ENCODE results near the gene TARS1. TPM values are rescaled to one million over a fixed set of nuclear protein-coding genes. Genes with fewer than 3 reads are reported as not detected.
A peak's percentile ranks its signal among the peaks of the same experiment; 100 is the strongest.

The TARS1 gene
- total RNA-seq, 1 donor from 2014 or later, result 163 TPM

DNA sequence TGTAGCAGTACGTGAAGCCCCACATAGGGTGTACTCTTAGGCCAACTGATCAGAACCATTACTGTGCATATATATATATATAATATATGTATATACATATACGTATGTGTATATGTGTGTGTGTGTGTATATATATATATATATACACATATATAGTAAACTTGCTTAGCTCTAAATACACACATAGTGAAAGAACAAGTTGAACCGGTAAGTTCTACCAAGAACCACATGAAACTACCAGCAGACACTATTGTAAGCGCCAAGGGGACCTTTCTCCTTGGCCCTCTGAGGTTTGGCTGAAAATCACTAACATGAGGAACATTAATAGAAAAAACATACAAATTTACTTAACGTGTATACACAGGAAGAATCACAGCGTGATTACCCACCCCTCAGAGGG is 1.8 kb upstream of the TARS1 start:
- Mint-ChIP-seq H3K27ac (ENCODE audit: unreplicated experiment) (no peak overlapping the region), H3K4me3 (ENCODE audit: unreplicated experiment) (no peak overlapping the region), H3K9me3 (ENCODE audit: unreplicated experiment) (no peaks in the 10 kb centered on the region), H3K36me3 (ENCODE audit: low read depth, unreplicated experiment) (no peaks in the 10 kb centered on the region), H3K27me3 (ENCODE audit: unreplicated experiment) (no peaks in the 10 kb centered on the region), H3K4me1 (ENCODE audit: unreplicated experiment) (peaks cover 11% of the 10 kb centered on the region)
- TF ChIP-seq, protein P1, sequence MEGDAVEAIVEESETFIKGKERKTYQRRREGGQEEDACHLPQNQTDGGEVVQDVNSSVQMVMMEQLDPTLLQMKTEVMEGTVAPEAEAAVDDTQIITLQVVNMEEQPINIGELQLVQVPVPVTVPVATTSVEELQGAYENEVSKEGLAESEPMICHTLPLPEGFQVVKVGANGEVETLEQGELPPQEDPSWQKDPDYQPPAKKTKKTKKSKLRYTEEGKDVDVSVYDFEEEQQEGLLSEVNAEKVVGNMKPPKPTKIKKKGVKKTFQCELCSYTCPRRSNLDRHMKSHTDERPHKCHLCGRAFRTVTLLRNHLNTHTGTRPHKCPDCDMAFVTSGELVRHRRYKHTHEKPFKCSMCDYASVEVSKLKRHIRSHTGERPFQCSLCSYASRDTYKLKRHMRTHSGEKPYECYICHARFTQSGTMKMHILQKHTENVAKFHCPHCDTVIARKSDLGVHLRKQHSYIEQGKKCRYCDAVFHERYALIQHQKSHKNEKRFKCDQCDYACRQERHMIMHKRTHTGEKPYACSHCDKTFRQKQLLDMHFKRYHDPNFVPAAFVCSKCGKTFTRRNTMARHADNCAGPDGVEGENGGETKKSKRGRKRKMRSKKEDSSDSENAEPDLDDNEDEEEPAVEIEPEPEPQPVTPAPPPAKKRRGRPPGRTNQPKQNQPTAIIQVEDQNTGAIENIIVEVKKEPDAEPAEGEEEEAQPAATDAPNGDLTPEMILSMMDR (IDR thresholded peaks at IDR 0.05; ENCODE audit: unreplicated experiment), result no peak
- no peak for DNase-seq (ENCODE audit: low spot score)

DNA sequence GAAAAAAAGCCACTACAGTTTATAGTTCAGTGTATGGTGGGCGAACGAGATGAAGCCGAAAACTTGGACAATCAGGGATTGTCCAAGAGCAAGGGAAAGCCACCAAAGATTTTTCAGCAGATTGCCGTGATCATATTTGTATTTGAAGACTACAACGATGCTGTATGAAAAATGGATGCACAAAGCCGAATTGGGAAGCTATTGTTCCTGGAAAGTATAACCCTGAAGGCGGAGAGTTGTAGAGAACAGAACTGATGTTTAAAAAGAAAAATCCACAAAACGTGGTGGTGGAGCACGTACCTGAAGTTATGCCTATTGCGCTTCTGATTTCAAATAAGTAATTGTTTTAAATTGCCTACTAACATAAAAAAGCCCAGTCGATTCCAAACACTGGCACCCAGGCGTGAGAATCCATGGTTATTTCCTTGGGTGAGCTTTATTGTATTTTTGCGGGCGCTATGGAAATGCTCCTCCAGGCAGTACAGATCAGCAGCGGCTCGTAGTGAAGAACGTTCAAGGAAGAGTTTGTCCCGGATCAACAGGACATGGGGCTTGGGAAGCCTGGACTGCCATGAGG is 772 bp upstream of the TARS1 start:
- peaks cover under 1% of the 10 kb centered on the region for H3K36me3 Mint-ChIP-seq (ENCODE audit: low read depth, unreplicated experiment)
- DNase-seq (ENCODE audit: low spot score), result no peak
- peaks cover 16% of the 10 kb centered on the region for H3K4me1 Mint-ChIP-seq (ENCODE audit: unreplicated experiment)
- no peak overlapping the region for H3K4me3 Mint-ChIP-seq (ENCODE audit: unreplicated experiment)
- TF ChIP-seq, protein P1 (IDR thresholded peaks at IDR 0.05; ENCODE audit: unreplicated experiment), result no peak
- H3K27ac Mint-ChIP-seq (ENCODE audit: unreplicated experiment), result no peak overlapping the region
- no peaks in the 10 kb centered on the region for H3K27me3 Mint-ChIP-seq (ENCODE audit: unreplicated experiment)
- no peaks in the 10 kb centered on the region for H3K9me3 Mint-ChIP-seq (ENCODE audit: unreplicated experiment)

- H3K4me1 Mint-ChIP-seq (ENCODE audit: unreplicated experiment), result peaks cover 20% of the 10 kb centered on the region
- TF ChIP-seq, protein P1 (IDR thresholded peaks at IDR 0.05; ENCODE audit: unreplicated experiment), result no peak
- no peak overlapping the region for H3K27ac Mint-ChIP-seq (ENCODE audit: unreplicated experiment)
- H3K4me3 Mint-ChIP-seq (ENCODE audit: unreplicated experiment), result no peak overlapping the region
- H3K36me3 Mint-ChIP-seq (ENCODE audit: low read depth, unreplicated experiment), result peaks cover 14% of the 10 kb centered on the region
- peak; percentile 18 for DNase-seq (ENCODE audit: low spot score)
- H3K27me3 Mint-ChIP-seq (ENCODE audit: unreplicated experiment), result no peaks in the 10 kb centered on the region
- H3K9me3 Mint-ChIP-seq (ENCODE audit: unreplicated experiment), result no peaks in the 10 kb centered on the region
Measured at GRCh38 chr5:33441241-33442177, 744 bp downstream of the TARS1 start.

DNA sequence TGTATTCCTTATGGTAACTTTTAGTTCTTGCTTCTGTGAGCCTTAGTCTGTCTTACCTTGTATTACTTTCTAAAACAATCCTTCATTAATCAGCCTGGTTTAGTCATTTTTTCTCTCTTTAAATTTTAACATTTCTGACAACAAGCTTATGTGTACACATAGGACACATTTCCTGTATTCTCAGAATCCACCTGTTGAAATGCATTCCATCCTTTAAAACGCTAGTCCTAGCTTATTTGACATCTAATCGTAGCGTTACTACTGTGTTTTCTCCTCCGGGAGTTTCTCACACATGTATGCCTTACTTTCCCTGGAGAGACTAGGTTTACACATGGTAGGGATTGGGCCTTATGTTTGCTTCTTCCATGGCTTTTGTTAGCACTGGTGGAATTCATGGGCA is 3.8 kb downstream of the TARS1 start:
- H3K27ac Mint-ChIP-seq (ENCODE audit: unreplicated experiment), result no peak overlapping the region
- no peak overlapping the region for H3K4me3 Mint-ChIP-seq (ENCODE audit: unreplicated experiment)
- DNase-seq (ENCODE audit: low spot score), result no peak
- H3K27me3 Mint-ChIP-seq (ENCODE audit: unreplicated experiment), result no peaks in the 10 kb centered on the region
- peaks cover 20% of the 10 kb centered on the region for H3K4me1 Mint-ChIP-seq (ENCODE audit: unreplicated experiment)
- H3K9me3 Mint-ChIP-seq (ENCODE audit: unreplicated experiment), result no peaks in the 10 kb centered on the region
- TF ChIP-seq, protein P1 (IDR thresholded peaks at IDR 0.05; ENCODE audit: unreplicated experiment), result no peak
- peaks cover 34% of the 10 kb centered on the region for H3K36me3 Mint-ChIP-seq (ENCODE audit: low read depth, unreplicated experiment)

DNA sequence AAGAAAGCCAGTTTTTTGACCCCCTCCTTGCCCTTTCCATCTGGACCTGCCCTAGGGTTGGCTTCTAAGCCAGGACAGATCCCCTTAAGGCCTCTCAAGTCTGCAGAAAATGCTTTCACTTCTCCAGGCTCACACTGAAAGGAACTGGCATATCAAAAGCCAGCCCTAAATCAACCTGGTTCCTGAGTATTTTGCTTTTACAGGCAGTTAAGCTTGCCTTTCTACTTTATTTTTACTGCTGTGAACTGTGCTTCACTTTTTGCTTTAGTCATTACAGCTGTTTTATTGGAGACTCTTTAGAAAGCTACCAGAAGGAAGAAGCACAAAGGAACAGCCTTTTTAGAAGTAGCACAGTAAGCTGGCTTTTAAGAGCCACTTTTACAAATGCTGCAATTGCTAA is 5.0 kb downstream of the TARS1 start:
- Mint-ChIP-seq H3K9me3 (ENCODE audit: unreplicated experiment) (no peaks in the 10 kb centered on the region), H3K27ac (ENCODE audit: unreplicated experiment) (no peak overlapping the region), H3K27me3 (ENCODE audit: unreplicated experiment) (no peaks in the 10 kb centered on the region), H3K4me1 (ENCODE audit: unreplicated experiment) (peaks cover 20% of the 10 kb centered on the region), H3K36me3 (ENCODE audit: low read depth, unreplicated experiment) (peaks cover 34% of the 10 kb centered on the region), H3K4me3 (ENCODE audit: unreplicated experiment) (no peak overlapping the region)
- DNase-seq (ENCODE audit: low spot score), result no peak
- TF ChIP-seq, protein P1 (IDR thresholded peaks at IDR 0.05; ENCODE audit: unreplicated experiment), result no peak
